Suprapubic skin (tissue), 4 donors: ENCODE measurements around the gene ALOX5AP. TPM values are rescaled to one million over a fixed set of nuclear protein-coding genes. Genes with fewer than 3 reads are reported as not detected.

ENCODE experiments used
- DNase-seq, 2 donors: peaks; one replicate each; pipeline ENCODE4 v3.0.0-alpha.2; 2019; ENCODE audit warnings: low spot score in 2 of 2
- H3K27ac ChIP-seq: fragments of 200-600 bp; sonication (generic); one replicate; pipeline ENCODE4 v1.5.1; 2019
- H3K27me3 ChIP-seq: fragments of 200-600 bp; sonication (generic); one replicate; pipeline ENCODE4 v1.5.1; 2019
- H3K36me3 ChIP-seq: fragments of 200-600 bp; sonication (generic); one replicate; pipeline ENCODE4 v1.5.1; 2019
- H3K4me1 ChIP-seq: fragments of 200-600 bp; sonication (generic); one replicate; pipeline ENCODE4 v1.5.1; 2019
- H3K4me3 ChIP-seq: fragments of 200-600 bp; sonication (generic); one replicate; pipeline ENCODE4 v1.5.1; 2019; ENCODE audit warnings: mild to moderate bottlenecking
- H3K9me3 ChIP-seq: fragments of 200-600 bp; sonication (generic); one replicate; pipeline ENCODE4 v1.5.1; 2019
- EP300 ChIP-seq: sonication (generic); formaldehyde crosslinking; IDR thresholded peaks from one replicate; pipeline ENCODE4 v1.6.1; 2017; ENCODE audit warnings: antibody characterized with exemption
- POLR2A ChIP-seq, 2 donors: fragments of 450-650 bp; IDR thresholded peaks; one replicate each; pipeline ENCODE4 v1.6.1; 2017; ENCODE audit warnings: antibody characterized with exemption in 2 of 2, mild to moderate bottlenecking in 2 of 2, moderate library complexity in 2 of 2
- POLR2AphosphoS5 ChIP-seq, 3 donors: sonication (generic); formaldehyde crosslinking; IDR thresholded peaks; one replicate each; pipeline ENCODE4 v1.6.1; 2017; ENCODE audit warnings: antibody characterized with exemption in 3 of 3
- WGBS: methylation state at CpG from one replicate; pipeline ENCODE4 v1.1.5; 2018; 5-methylcytosine and 5-hydroxymethylcytosine counted together
- total RNA-seq, 4 donors: library from RNA; depleted of rRNA; stranded (reverse); fragments of >200 nt; gene quantifications; one replicate each; pipeline ENCODE4 v1.1.0, GENCODE V29; 2016
- TF ChIP-seq, protein P1 (sequence below), 2 donors: fragments of 200-600 bp in 1 of 2; fragments of 450-650 bp in 1 of 2; sonication (generic) in 1 of 2; IDR thresholded peaks; one replicate each; pipeline ENCODE4 v1.5.1; 2016 to 2019; ENCODE audit warnings: antibody characterized with exemption in 2 of 2, mild to moderate bottlenecking in 1 of 2, moderate library complexity in 1 of 2

Gene ALOX5AP
- total RNA-seq, 4 donors from 2014 or later: 5.1 to 13.2 (median 6.7) TPM

DNA sequence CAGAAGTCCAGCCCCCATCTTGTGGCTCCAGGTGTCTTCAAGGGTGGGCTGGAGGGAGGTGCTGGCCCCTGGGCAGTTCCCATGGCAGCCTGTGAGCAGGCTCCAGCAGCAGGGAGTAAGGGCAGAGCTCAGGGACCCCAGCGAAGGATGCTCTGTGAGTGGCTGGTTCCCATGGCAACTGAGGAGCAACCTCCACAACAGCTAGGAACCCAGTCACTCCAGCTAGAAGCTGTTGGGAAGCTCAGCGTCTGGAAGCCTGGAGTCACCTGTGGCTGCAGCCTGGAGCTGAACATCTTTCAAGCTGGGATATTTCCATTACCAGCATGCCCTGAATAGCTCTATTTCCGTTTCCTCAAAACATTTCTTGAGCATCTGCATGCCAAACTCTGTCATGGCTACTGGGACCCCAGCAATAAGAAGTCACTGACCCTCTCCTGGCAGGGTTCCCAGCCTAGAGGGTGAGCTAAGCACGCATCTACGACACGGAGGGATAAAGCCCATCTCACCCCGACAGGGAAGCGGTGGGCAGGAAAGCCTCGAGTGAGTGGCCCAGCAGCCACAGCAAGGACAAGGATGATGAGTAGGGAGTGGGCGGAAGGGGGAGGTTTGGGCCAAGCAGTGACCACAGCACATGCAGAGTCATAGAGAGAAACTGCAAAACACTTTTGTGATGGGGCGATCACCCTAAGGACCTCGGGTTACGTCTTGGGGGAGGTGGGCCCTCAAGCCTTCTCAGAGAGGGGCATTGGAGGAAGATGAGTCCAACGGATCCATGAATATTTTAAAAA, 52.6 kb downstream of the ALOX5AP start:
- Histone ChIP-seq H3K4me3 (no peak overlapping the region), H3K27ac (no peak overlapping the region), H3K27me3 (no peaks in the 10 kb centered on the region), H3K9me3 (no peaks in the 10 kb centered on the region), H3K4me1 (peaks cover 15% of the 10 kb centered on the region), H3K36me3 (no peaks in the 10 kb centered on the region)
- no peak for DNase-seq
- no peak for TF ChIP-seq POLR2A (IDR thresholded peaks at IDR 0.05)
- TF ChIP-seq EP300: no peak
- TF ChIP-seq, protein P1, sequence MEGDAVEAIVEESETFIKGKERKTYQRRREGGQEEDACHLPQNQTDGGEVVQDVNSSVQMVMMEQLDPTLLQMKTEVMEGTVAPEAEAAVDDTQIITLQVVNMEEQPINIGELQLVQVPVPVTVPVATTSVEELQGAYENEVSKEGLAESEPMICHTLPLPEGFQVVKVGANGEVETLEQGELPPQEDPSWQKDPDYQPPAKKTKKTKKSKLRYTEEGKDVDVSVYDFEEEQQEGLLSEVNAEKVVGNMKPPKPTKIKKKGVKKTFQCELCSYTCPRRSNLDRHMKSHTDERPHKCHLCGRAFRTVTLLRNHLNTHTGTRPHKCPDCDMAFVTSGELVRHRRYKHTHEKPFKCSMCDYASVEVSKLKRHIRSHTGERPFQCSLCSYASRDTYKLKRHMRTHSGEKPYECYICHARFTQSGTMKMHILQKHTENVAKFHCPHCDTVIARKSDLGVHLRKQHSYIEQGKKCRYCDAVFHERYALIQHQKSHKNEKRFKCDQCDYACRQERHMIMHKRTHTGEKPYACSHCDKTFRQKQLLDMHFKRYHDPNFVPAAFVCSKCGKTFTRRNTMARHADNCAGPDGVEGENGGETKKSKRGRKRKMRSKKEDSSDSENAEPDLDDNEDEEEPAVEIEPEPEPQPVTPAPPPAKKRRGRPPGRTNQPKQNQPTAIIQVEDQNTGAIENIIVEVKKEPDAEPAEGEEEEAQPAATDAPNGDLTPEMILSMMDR (IDR thresholded peaks at IDR 0.05): no peak
- TF ChIP-seq POLR2AphosphoS5 (IDR thresholded peaks at IDR 0.05): no peak
- WGBS: 83% methylated on average over 9 of the region's 14 CpGs

DNA sequence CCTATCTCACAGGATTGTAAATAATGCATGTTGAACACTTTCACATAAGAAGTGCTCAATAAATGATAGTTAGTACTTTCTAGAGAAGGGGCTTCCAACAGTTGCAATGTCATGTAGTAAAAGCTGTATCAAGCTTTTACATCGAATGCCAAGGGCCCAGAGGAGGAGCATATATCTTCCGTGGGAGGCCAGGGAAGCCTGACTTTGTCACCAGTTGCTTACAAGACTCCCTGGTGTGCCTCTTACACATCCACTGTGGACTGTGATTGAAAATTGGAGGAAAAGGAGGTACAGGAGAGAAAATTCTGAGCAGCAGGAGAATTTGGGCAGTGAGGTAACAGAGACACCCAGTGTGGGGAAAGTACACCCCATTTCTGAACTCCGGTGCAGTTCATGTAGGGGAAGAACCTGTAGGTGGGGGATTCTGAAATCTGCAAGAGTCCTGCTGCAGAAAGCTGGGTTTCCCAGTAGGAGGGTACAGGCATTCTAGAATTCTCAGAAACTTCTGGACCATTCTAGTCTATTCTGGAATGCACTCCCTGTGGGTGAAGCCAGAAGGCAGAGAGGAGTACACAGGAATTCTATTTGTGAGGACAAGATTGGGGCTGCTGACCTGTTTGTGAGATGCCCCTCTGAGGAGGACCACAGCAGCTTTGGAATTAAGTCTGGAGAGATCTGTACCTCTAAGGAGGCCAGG, 54.0 kb downstream of the ALOX5AP start:
- 89% methylated on average over 3 of the region's 3 CpGs for WGBS
- Histone ChIP-seq H3K9me3 (no peaks in the 10 kb centered on the region), H3K27ac (no peak overlapping the region), H3K27me3 (no peaks in the 10 kb centered on the region), H3K4me3 (no peak overlapping the region), H3K4me1 (peaks cover 22% of the 10 kb centered on the region), H3K36me3 (no peaks in the 10 kb centered on the region)
- no peak for TF ChIP-seq POLR2AphosphoS5 (IDR thresholded peaks at IDR 0.05)
- TF ChIP-seq, protein P1 (IDR thresholded peaks at IDR 0.05): no peak
- TF ChIP-seq POLR2A (IDR thresholded peaks at IDR 0.05): no peak
- no peak for TF ChIP-seq EP300
- no peak for DNase-seq

DNA sequence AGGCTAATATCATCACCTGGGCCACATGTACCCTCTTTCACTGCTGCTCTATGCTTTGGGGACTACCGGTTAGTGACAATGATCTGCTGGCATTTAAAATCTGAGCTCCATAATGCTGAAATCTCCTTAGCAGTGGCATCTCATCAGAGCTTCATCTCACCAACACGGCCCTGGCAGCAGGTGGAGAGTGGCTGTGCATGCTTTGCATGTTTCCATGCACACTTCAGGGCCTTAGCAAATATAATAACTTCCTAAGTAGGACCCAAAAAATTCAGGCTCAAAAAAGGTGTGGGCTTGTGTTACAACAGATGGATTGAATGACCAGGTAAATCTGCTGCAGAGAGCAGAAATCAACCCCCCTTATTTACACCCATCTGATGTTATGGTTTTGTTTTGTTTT, 55.2 kb downstream of the ALOX5AP start:
- WGBS: 92% methylated on average over 2 of the region's 2 CpGs
- no peaks in the 10 kb centered on the region for H3K27me3 ChIP-seq
- H3K9me3 ChIP-seq: no peaks in the 10 kb centered on the region
- peaks cover 22% of the 10 kb centered on the region for H3K4me1 ChIP-seq
- DNase-seq: no peak
- H3K27ac ChIP-seq: no peak overlapping the region
- no peaks in the 10 kb centered on the region for H3K36me3 ChIP-seq
- no peak overlapping the region for H3K4me3 ChIP-seq
- TF ChIP-seq POLR2AphosphoS5 (IDR thresholded peaks at IDR 0.05) (no peak), POLR2A (IDR thresholded peaks at IDR 0.05) (no peak), EP300 (no peak)
- TF ChIP-seq, protein P1 (IDR thresholded peaks at IDR 0.05): no peak

DNA sequence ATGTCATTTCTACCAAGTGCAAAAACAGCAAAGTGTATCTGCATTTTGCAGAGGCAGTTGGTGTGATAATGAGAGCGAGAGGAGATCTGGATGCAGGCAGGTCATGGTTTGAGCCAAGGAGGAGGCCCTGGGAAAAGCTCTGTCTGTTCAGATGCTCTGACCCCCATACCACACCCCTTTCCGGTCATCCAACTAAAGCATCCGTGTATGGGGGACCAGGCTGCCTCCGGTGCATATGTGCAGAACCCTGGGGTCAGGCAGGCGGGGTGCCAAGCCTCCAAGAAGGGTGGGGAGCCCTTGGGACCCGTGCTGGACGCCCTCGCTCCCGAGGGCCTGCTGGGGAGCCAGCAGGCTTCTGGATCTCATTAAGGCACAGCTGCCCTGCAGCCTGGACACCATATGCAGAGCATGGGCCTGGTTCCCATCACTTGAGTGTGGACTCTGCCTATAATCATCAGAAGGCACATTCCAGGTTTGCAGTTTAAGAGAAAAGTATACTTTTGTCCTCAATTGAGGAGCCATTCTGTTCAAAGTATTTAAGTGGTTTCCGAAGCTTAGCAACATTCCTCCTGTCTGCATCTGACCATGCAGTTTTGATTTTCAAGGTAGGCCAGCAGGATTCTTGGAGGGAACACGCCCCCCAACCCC, 56.1 kb downstream of the ALOX5AP start:
- 78% methylated on average over 10 of the region's 11 CpGs for WGBS
- no peaks in the 10 kb centered on the region for H3K27me3 ChIP-seq
- no peaks in the 10 kb centered on the region for H3K36me3 ChIP-seq
- no peaks in the 10 kb centered on the region for H3K9me3 ChIP-seq
- H3K4me3 ChIP-seq: no peak overlapping the region
- no peak overlapping the region for H3K27ac ChIP-seq
- no peak for DNase-seq
- no peak for TF ChIP-seq POLR2AphosphoS5 (IDR thresholded peaks at IDR 0.05)
- TF ChIP-seq, protein P1 (IDR thresholded peaks at IDR 0.05): no peak
- TF ChIP-seq POLR2A (IDR thresholded peaks at IDR 0.05): no peak
- TF ChIP-seq EP300: no peak
- peaks cover 31% of the 10 kb centered on the region for H3K4me1 ChIP-seq
